GM12872 (cell line): Measurements from ENCODE around the gene SLC35A2.

ENCODE experiments used
- TF ChIP-seq, protein P1 (sequence below): IDR thresholded peaks from 3 replicates; pipeline ENCODE4 v1.5.1; 2011; ENCODE audit warnings: low read depth, mild to moderate bottlenecking, low read length, moderate library complexity; ENCODE audit not compliant: insufficient read depth

Gene SLC35A2

DNA sequence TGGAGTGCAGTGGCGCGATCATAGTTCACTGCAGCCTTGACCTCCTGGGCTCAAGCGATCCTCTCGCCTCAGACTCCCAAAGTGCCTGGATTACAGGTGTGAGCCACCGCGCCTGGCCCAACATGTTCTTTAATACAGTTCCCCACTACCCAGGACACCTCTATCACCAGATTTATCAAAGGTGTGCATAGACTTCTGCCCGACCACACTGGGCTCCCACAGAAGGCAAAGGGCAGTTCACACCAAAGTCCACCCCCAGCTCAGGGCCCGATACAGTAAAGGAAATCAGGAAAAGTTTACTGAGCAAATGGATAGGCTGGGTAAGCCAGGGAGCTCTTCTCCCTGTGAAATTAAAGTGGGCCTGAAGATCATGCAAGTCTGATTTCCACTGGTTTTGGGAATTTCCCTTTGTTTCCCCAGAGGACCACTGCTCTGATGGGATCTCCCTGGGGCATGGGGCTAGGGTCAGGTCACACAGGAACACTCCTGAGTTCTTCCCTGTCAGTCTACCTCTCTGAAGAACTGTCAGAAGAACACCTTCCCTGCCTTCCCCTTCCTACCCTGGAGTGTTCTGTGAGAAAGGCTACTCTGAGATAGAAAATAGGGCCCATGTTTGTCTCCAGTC lies 25.1 kb upstream of the SLC35A2 start:
- TF ChIP-seq, protein P1, sequence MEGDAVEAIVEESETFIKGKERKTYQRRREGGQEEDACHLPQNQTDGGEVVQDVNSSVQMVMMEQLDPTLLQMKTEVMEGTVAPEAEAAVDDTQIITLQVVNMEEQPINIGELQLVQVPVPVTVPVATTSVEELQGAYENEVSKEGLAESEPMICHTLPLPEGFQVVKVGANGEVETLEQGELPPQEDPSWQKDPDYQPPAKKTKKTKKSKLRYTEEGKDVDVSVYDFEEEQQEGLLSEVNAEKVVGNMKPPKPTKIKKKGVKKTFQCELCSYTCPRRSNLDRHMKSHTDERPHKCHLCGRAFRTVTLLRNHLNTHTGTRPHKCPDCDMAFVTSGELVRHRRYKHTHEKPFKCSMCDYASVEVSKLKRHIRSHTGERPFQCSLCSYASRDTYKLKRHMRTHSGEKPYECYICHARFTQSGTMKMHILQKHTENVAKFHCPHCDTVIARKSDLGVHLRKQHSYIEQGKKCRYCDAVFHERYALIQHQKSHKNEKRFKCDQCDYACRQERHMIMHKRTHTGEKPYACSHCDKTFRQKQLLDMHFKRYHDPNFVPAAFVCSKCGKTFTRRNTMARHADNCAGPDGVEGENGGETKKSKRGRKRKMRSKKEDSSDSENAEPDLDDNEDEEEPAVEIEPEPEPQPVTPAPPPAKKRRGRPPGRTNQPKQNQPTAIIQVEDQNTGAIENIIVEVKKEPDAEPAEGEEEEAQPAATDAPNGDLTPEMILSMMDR: no peak

DNA sequence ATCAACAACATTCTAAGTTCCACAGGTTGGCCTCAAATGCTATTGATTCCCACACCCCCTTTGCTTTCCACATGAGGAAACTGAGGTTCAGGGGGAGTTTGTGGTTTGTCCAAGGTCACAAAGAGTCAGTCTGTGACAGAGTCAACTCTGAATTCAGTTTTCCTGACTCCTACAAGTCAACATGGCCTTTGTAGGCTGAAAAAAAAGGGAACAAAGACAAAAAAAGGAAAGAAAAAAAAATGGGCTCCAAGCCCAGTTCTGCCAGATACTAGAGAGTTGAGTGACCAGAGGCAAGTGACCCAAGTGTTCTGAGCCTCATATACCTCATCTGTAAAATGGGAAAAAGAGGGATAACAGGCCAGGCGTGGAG lies 23.8 kb upstream of the SLC35A2 start:
- TF ChIP-seq, protein P1: no peak

GRCh38 chrX:48934581-48935300 lies 23.3 kb upstream of the SLC35A2 start:
- TF ChIP-seq, protein P1: no peak

GRCh38 chrX:48933757-48934156 lies 22.3 kb upstream of the SLC35A2 start:
- TF ChIP-seq, protein P1: no peak

DNA sequence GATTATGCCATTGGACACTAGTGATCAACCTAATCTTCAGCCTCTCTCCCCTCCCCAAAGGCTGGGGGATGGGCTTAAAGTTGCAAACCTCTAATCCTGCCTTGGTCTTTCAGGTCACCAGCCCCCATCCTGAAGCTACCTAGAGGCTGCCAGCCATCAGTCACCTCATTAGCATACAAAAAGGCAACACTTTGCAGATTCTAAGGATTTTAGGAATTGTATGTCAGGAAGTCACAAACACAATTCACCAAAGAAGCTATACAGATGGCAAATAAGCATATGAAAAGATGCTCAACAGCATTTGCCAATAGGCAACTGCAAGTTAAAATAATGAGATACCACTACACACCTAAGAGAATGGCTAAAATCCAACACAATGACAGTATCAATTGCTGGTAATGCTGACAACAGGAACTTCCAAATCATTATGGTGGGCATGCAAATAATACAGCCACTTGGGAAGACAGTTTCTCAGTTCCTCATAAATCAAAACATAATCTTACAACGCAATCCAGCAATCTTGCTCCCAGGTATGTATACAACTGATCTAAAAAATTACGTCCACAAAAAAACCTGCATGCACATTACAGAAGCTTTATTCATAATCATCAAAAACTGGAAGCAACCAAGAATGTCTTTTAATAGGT lies 16.4 kb upstream of the SLC35A2 start:
- TF ChIP-seq, protein P1: no peak

GRCh38 chrX:48927123-48927522 lies 15.7 kb upstream of the SLC35A2 start:
- TF ChIP-seq, protein P1: no peak

GRCh38 chrX:48924270-48924669 lies 12.8 kb upstream of the SLC35A2 start:
- TF ChIP-seq, protein P1: no peak
